GM12892 (cell line): ENCODE measurements around the gene ZNF417.

Experiments
- POLR2AphosphoS5 ChIP-seq: IDR thresholded peaks from 2 replicates; pipeline ENCODE4 v1.6.1; 2011; ENCODE audit warnings: low read depth, low read length, control low read depth
- TAF1 ChIP-seq: IDR thresholded peaks from 2 replicates; pipeline ENCODE4 v1.6.1; 2011; ENCODE audit warnings: low read depth, mild to moderate bottlenecking, control low read depth, low read length, borderline replicate concordance

- TF ChIP-seq TAF1 (no peak), POLR2AphosphoS5 (no peak)
These were observed 12.7 kb downstream of the ZNF417 start for GRCh38 chr19:57903618-57904184.
